K562 (cell line): Measurements from ENCODE around the gene IRF6. TPM values are rescaled to one million over a fixed set of nuclear protein-coding genes. Genes with fewer than 3 reads are reported as not detected.

ENCODE experiments used
- ATAC-seq: fragments of 200-7000 bp; cut with Tn5 transposase; 3 replicates; pipeline ENCODE4 v1.9.1; 2020; ENCODE audit warnings: moderate library complexity
- BruUV-seq: library from RNA; stranded (reverse); fragments of 400-500 nt; replicated peaks from 2 replicates; lab custom pipeline; 2021; lab: Mats Ljungman, UMichigan
- CTCF ChIA-PET: fragments of 300-600 bp; formaldehyde crosslinking; extraction: SDS; loops from one replicate; lab custom pipeline; 2021; ENCODE audit warnings: low intra/inter-chr PET ratio; lab: Yijun Ruan, JAX
- POLR2A ChIA-PET: fragments of 300-600, 350-650 bp; sonication (Branson Sonifier 250); formaldehyde crosslinking; extraction: SDS; loops from one replicate; lab custom pipeline; 2021; ENCODE audit warnings: antibody characterized with exemption, inconsistent platforms; lab: Yijun Ruan, JAX
- DNase-seq, 4 experiments: peaks; one replicate each; pipeline versions ENCODE4 v3.0.0 to v3.0.0-alpha.2; 2011 to 2018; ENCODE audit warnings: low spot score in 3 of 4, mixed read lengths in 3 of 4; ENCODE audit errors: extremely low read depth in 1 of 4
- FAIRE-seq: peaks from 2 replicates; lab custom pipeline; 2011; peaks lifted over from hg19 to GRCh38; lab: Jason Lieb, UNC
- H2AFZ ChIP-seq: 2 replicates; pipeline ENCODE4 v1.6.0; 2011; ENCODE audit warnings: low read depth, low read length, control low read depth, inconsistent platforms
- H3K27ac ChIP-seq: fragments of 200-600 bp; 3 replicates; pipeline ENCODE4 v1.8.0; 2011; ENCODE audit warnings: low read depth, mild to moderate bottlenecking, control low read depth, inconsistent platforms, low read length, moderate library complexity, mixed read lengths; ENCODE audit errors: extremely low read depth
- H3K27me3 ChIP-seq, 2 experiments: fragments of 300-600 bp in 1 of 2; 2 replicates in 1 of 2; 3 replicates in 1 of 2; pipeline versions ENCODE4 v1.6.0 to v1.8.0; 2011; ENCODE audit warnings: inconsistent platforms in 2 of 2, low read length in 2 of 2, mild to moderate bottlenecking in 1 of 2, mixed read lengths in 1 of 2, moderate library complexity in 1 of 2; ENCODE audit not compliant: control insufficient read depth in 2 of 2, insufficient read depth in 2 of 2
- H3K36me3 ChIP-seq: fragments of 300-600 bp; 3 replicates; pipeline ENCODE4 v1.8.0; 2011; ENCODE audit warnings: mild to moderate bottlenecking, low read length, inconsistent platforms; ENCODE audit not compliant: control insufficient read depth, insufficient read depth
- H3K4me1 ChIP-seq, 2 experiments: fragments of 200-600 bp in 1 of 2; replicated peaks in 1 of 2; 2 replicates in 1 of 2; 3 replicates in 1 of 2; pipeline versions ENCODE4 v1.5.1 to v1.8.0; 2011; ENCODE audit warnings: inconsistent platforms in 2 of 2, low read length in 2 of 2, mild to moderate bottlenecking in 1 of 2, mixed read lengths in 1 of 2, moderate library complexity in 1 of 2; ENCODE audit not compliant: control insufficient read depth in 2 of 2, insufficient read depth in 2 of 2
- H3K4me2 ChIP-seq: 2 replicates; pipeline ENCODE4 v1.6.1; 2011; ENCODE audit warnings: low read length, control low read depth, inconsistent platforms, mixed read lengths; ENCODE audit not compliant: insufficient read depth
- H3K4me3 ChIP-seq: fragments of 200-600 bp; sonication (generic), shearing (Covaris generic); 2 replicates; pipeline ENCODE4 v1.5.1; 2016; ENCODE audit warnings: control low read depth, inconsistent platforms
- H3K79me2 ChIP-seq: fragments of 200-600 bp; 3 replicates; pipeline ENCODE4 v1.8.0; 2011; ENCODE audit warnings: low read length, inconsistent platforms; ENCODE audit not compliant: control insufficient read depth, insufficient read depth
- H3K9ac ChIP-seq, 2 experiments: 2 replicates each; pipeline versions ENCODE4 v1.6.0 to v1.6.1; 2011; ENCODE audit warnings: low read depth in 2 of 2, low read length in 2 of 2, control low read depth in 1 of 2, inconsistent platforms in 1 of 2, mild to moderate bottlenecking in 1 of 2, mixed read lengths in 1 of 2; ENCODE audit not compliant: insufficient read depth in 1 of 2
- H3K9me1 ChIP-seq: one replicate; pipeline ENCODE4 v1.6.0; 2011; ENCODE audit warnings: inconsistent platforms, mild to moderate bottlenecking, low read length, moderate library complexity; ENCODE audit not compliant: control insufficient read depth, insufficient read depth
- H3K9me3 ChIP-seq: replicated peaks from 2 replicates; pipeline ENCODE4 v1.5.1; 2011; ENCODE audit warnings: low read depth, low read length, inconsistent platforms; ENCODE audit not compliant: control insufficient read depth, insufficient read depth
- H4K20me1 ChIP-seq: replicated peaks from 2 replicates; pipeline ENCODE4 v1.6.1; 2011; ENCODE audit warnings: low read length, inconsistent platforms, mixed read lengths; ENCODE audit not compliant: control insufficient read depth, insufficient read depth
- CHD4 ChIP-seq: fragments of 200-600 bp; sonication (generic); IDR thresholded peaks from 3 replicates; pipeline ENCODE4 v1.6.1; 2012; ENCODE audit warnings: low read depth, mild to moderate bottlenecking, mixed read lengths, low read length, inconsistent platforms; ENCODE audit not compliant: insufficient read depth, insufficient replicate concordance, poor library complexity, severe bottlenecking
- KDM4B ChIP-seq, 2 experiments: fragments of 450-650 bp in 1 of 2; sonication (generic) in 1 of 2; IDR thresholded peaks; 2 replicates each; pipeline ENCODE4 v1.6.1; 2016 to 2017; ENCODE audit warnings: borderline replicate concordance in 2 of 2, antibody characterized with exemption in 1 of 2, low read depth in 1 of 2, mild to moderate bottlenecking in 1 of 2
- MEF2D ChIP-seq: conservative IDR thresholded peaks from 2 replicates; pipeline ENCODE4 v1.6.1; 2016; ENCODE audit warnings: low read depth, missing genetic modification characterization, missing compliant biosample characterization
- NBN ChIP-seq: fragments of 450-650 bp; IDR thresholded peaks from 2 replicates; pipeline ENCODE4 v1.6.1; 2016; ENCODE audit warnings: low read depth, mild to moderate bottlenecking
- RAD21 ChIP-seq, 2 experiments: fragments of 250-450 bp in 1 of 2; fragments of 450-650 bp in 1 of 2; sonication (Bioruptor Pico) in 1 of 2; formaldehyde crosslinking in 1 of 2; IDR thresholded peaks in 1 of 2; conservative IDR thresholded peaks in 1 of 2; 2 replicates each; pipeline versions ENCODE4 v1.4.0 to v1.8.0; 2020 to 2022; ENCODE audit warnings: mild to moderate bottlenecking in 2 of 2, moderate library complexity in 1 of 2
- SETDB1 ChIP-seq: IDR thresholded peaks from one replicate; pipeline ENCODE4 v1.6.1; 2012; ENCODE audit warnings: low read length, control low read depth, inconsistent platforms
- TCF7L2 ChIP-seq: fragments of 150-350 bp; IDR thresholded peaks from 2 replicates; pipeline ENCODE4 v1.6.1; 2016; ENCODE audit warnings: low read depth, mild to moderate bottlenecking, low read length, moderate library complexity
- ZNF589 ChIP-seq: fragments of 200-800 bp; sonication (Bioruptor generic); IDR thresholded peaks from 2 replicates; pipeline ENCODE4 v1.6.1; 2016; ENCODE audit warnings: low read depth, missing genetic modification characterization, missing compliant biosample characterization
- ZNF780A ChIP-seq: fragments of 250-450 bp; sonication (Bioruptor Pico); IDR thresholded peaks from 2 replicates; pipeline ENCODE4 v1.5.0; 2021; ENCODE audit warnings: mild to moderate bottlenecking
- WGBS: fragments of 100-300 bp; shearing (Covaris generic); methylation state at CpG from one replicate; pipeline ENCODE4 v1.1.6; 2016; ENCODE audit warnings: low coverage, mixed read lengths; ENCODE audit not compliant: insufficient coverage; ENCODE audit errors: missing lambda C conversion rate; 5-methylcytosine and 5-hydroxymethylcytosine counted together
- in situ Hi-C: fragments of 300-500 bp; cut with MboI; formaldehyde crosslinking; loops from 4 replicates; pipeline ENCODE4 v1.15.0; 2018; ENCODE audit warnings: inconsistent platforms, mixed read lengths
- intact Hi-C: fragments of 100-400 bp; cut with micrococcal nuclease; formaldehyde crosslinking; loops from 2 replicates; pipeline ENCODE4 v1.14.2; 2022
- polyA plus RNA-seq, 8 experiments: library from polyadenylated mRNA; depleted of rRNA in 4 of 8; stranded (reverse) in 5 of 8; unstranded in 3 of 8; fragments of >200 nt; fragmentation: Nextera tagmentation in 2 of 8; fragmentation: Illumina TruSeq in 1 of 8; extraction: Ambion mirVana in 2 of 8; extraction: Trizol in 1 of 8; gene quantifications; 2 replicates each; pipeline versions ENCODE4 v1.2.1 to v1.2.3, GENCODE V29; 2011 to 2014; ENCODE audit warnings: inconsistent platforms in 1 of 8, missing spikeins in 1 of 8
- total RNA-seq, 7 experiments: library from RNA; depleted of rRNA in 6 of 7; stranded (reverse); fragments of >200 nt in 6 of 7; fragmentation: Illumina TruSeq in 2 of 7; extraction: Trizol in 2 of 7; gene quantifications; 2 replicates each; pipeline versions ENCODE4 v1.2.1 to v1.2.3, GENCODE V29; 2011 to 2021; ENCODE audit warnings: low replicate concordance in 1 of 7

Gene IRF6
- total and polyA plus RNA-seq, 9 of the 15 experiments (the other 6 are each of a cell fraction or from before 2014, with no cell fraction given), result 0.03 to 0.65 (median 0.17) TPM

GRCh38 chr1:209769971-209770370, 36.0 kb downstream of the IRF6 start:
- Histone ChIP-seq H4K20me1 (no peaks in the 10 kb centered on the region), H3K27ac (no peak overlapping the region), H3K4me1 (no peaks in the 10 kb centered on the region; a peak in 2 of 5 replicates), H3K9me3 (no peaks in the 10 kb centered on the region; the same call in 1 of the 2 replicates), H3K9ac (no peak overlapping the region), H3K4me3 (no peak overlapping the region), H3K27me3 (peaks cover 3 to 27% of the 10 kb centered on the region in 2 experiments; a peak in 4 of 5 replicates), H3K4me2 (no peak overlapping the region), H3K79me2 (no peaks in the 10 kb centered on the region), H3K9me1 (no peaks in the 10 kb centered on the region), H3K36me3 (no peaks in the 10 kb centered on the region), H2AFZ (peak overlapping the region; percentile 61; the same call in 1 of the 2 replicates)
- in situ Hi-C loops, result no loop called here
- FAIRE-seq (peak; percentile 69), ATAC-seq (no peak), DNase-seq (no peak)
- TF ChIP-seq ZNF780A (CRISPR knock-in tag) (no peak), KDM4B (IDR thresholded peaks at IDR 0.05; ENCODE audit: borderline replicate concordance in 2 of 2, low read depth in 1 of 2) (no peak), ZNF589 (CRISPR knock-in tag) (0 out of 2 replicates have a peak, but pooled peaks have one; percentile 58), RAD21 (CRISPR knock-in tag; conservative IDR thresholded peaks at IDR 0.05 in 1 of 2, IDR thresholded peaks at IDR 0.05 in 1 of 2) (peak; percentile 6 to 27; a peak in 1 of 4 replicates), TCF7L2 (no peak), NBN (no peak), CHD4 (no peak), MEF2D (tag) (no peak), SETDB1 (no peak)
- BruUV-seq, result no TSS peak
- WGBS, result 6% methylated on average over 7 of the region's 7 CpGs
- POLR2A ChIA-PET, result interaction anchor here (1.5 kb wide), 1 partner anchor 14 kb away, joined by 5 read pairs; the partner anchor contains the start of gene TRAF3IP3
- CTCF ChIA-PET, result no interaction called here
- intact Hi-C loops, result no loop called here
